H1 (cell line): ENCODE results near the gene ZSWIM6. TPM values are rescaled to one million over a fixed set of nuclear protein-coding genes. Genes with fewer than 3 reads are reported as not detected.

ENCODE experiments used
- CTCF ChIA-PET: fragments of 300-600 bp; sonication (Branson Sonifier 250); formaldehyde crosslinking; loops from one replicate; lab custom pipeline; 2021; ENCODE audit not compliant: partially characterized antibody; lab: Charles Lee
- POLR2A ChIA-PET: fragments of 300-600 bp; sonication (Branson Sonifier 250); formaldehyde crosslinking; loops from one replicate; lab custom pipeline; 2021; ENCODE audit warnings: inconsistent platforms; ENCODE audit not compliant: partially characterized antibody; lab: Charles Lee
- DNase-seq, 2 experiments: peaks; one replicate each; pipeline versions ENCODE4 v3.0.0 to v3.0.0-alpha.2; 2010 to 2022; ENCODE audit warnings: low spot score in 2 of 2, low read depth in 1 of 2, mixed read lengths in 1 of 2
- FAIRE-seq: peaks from 2 replicates; lab custom pipeline; 2011; peaks lifted over from hg19 to GRCh38; lab: Jason Lieb, UNC
- H2AFZ ChIP-seq: 2 replicates; pipeline ENCODE4 v1.8.1; 2012; ENCODE audit warnings: low read length, inconsistent platforms
- H2AK5ac ChIP-seq: 2 replicates; pipeline ENCODE4 v1.6.1; 2013; ENCODE audit warnings: low read depth, low read length
- H2BK120ac ChIP-seq: replicated peaks from 2 replicates; pipeline ENCODE3; 2013; ENCODE audit warnings: low read depth, low read length, inconsistent platforms
- H2BK12ac ChIP-seq: 2 replicates; pipeline ENCODE4 v1.6.1; 2013; ENCODE audit warnings: low read depth, low read length
- H2BK15ac ChIP-seq: 2 replicates; pipeline ENCODE4 v1.6.1; 2013; ENCODE audit warnings: low read length
- H2BK20ac ChIP-seq: 2 replicates; pipeline ENCODE4 v1.6.1; 2013; ENCODE audit warnings: low read length
- H2BK5ac ChIP-seq: 2 replicates; pipeline ENCODE4 v1.6.1; 2013; ENCODE audit warnings: low read depth, low read length
- H3K14ac ChIP-seq: 2 replicates; pipeline ENCODE4 v1.6.1; 2013; ENCODE audit warnings: inconsistent platforms; ENCODE audit not compliant: insufficient read length
- H3K18ac ChIP-seq: 2 replicates; pipeline ENCODE4 v1.6.1; 2013; ENCODE audit warnings: low read length; ENCODE audit errors: extremely low read depth
- H3K23ac ChIP-seq: 2 replicates; pipeline ENCODE4 v1.6.1; 2013; ENCODE audit warnings: inconsistent platforms; ENCODE audit not compliant: insufficient read length
- H3K23me2 ChIP-seq: 2 replicates; pipeline ENCODE4 v1.6.1; 2013; ENCODE audit warnings: low read depth, low read length
- H3K27ac ChIP-seq: 2 replicates; pipeline ENCODE4 v1.6.1; 2011; ENCODE audit warnings: low read depth, low read length, inconsistent platforms
- H3K27me3 ChIP-seq, 4 experiments: replicated peaks in 1 of 4; 1 replicate in 1 of 4; 2 replicates in 3 of 4; pipeline versions ENCODE4 v1.6.1 to v1.8.1; 2011 to 2013; ENCODE audit warnings: low read length in 3 of 4, mild to moderate bottlenecking in 3 of 4, inconsistent platforms in 2 of 4, mixed read lengths in 2 of 4, moderate library complexity in 1 of 4; ENCODE audit not compliant: control insufficient read depth in 3 of 4, insufficient read depth in 3 of 4; ENCODE audit errors: extremely low read depth in 1 of 4
- H3K36me3 ChIP-seq, 4 experiments: 2 replicates each; pipeline versions ENCODE4 v1.6.1 to v1.8.1; 2011 to 2013; ENCODE audit warnings: mild to moderate bottlenecking in 4 of 4, low read length in 3 of 4, moderate library complexity in 2 of 4, control low read depth in 1 of 4, inconsistent platforms in 1 of 4; ENCODE audit not compliant: insufficient read depth in 4 of 4, control insufficient read depth in 2 of 4
- H3K4ac ChIP-seq: replicated peaks from 2 replicates; pipeline ENCODE3; 2013; ENCODE audit warnings: low read length, low read depth, mixed read lengths, inconsistent platforms; ENCODE audit not compliant: insufficient read length
- H3K4me1 ChIP-seq, 4 experiments: replicated peaks in 1 of 4; 1 replicate in 1 of 4; 2 replicates in 3 of 4; pipeline versions ENCODE4 v1.6.1 to v1.8.1; 2011 to 2013; ENCODE audit warnings: low read length in 3 of 4, inconsistent platforms in 2 of 4, mixed read lengths in 1 of 4; ENCODE audit not compliant: insufficient read depth in 4 of 4, control insufficient read depth in 3 of 4
- H3K4me2 ChIP-seq, 2 experiments: 2 replicates each; pipeline versions ENCODE4 v1.6.1 to v1.8.1; 2011 to 2013; ENCODE audit warnings: low read depth in 2 of 2, low read length in 2 of 2, control low read depth in 1 of 2, inconsistent platforms in 1 of 2, mild to moderate bottlenecking in 1 of 2; ENCODE audit not compliant: insufficient read depth in 1 of 2
- H3K4me3 ChIP-seq, 4 experiments: fragments of 200-600, 300-600 bp in 1 of 4; sonication (generic), shearing (Covaris generic), sonication (Bioruptor Twin) in 1 of 4; 2 replicates each; pipeline versions ENCODE4 v1.5.1 to v1.8.1; 2011 to 2016; ENCODE audit warnings: low read length in 4 of 4, low read depth in 3 of 4, control low read depth in 2 of 4, inconsistent platforms in 2 of 4, mild to moderate bottlenecking in 2 of 4, mixed read lengths in 1 of 4, moderate library complexity in 1 of 4; ENCODE audit not compliant: insufficient read depth in 2 of 4; ENCODE audit errors: extremely low read depth in 1 of 4
- H3K56ac ChIP-seq: replicated peaks from 2 replicates; pipeline ENCODE3; 2013; ENCODE audit warnings: low read depth, mild to moderate bottlenecking, mixed read lengths, low read length, inconsistent platforms; ENCODE audit not compliant: insufficient read length
- H3K79me1 ChIP-seq: 2 replicates; pipeline ENCODE4 v1.6.1; 2013; ENCODE audit warnings: low read depth, low read length, control low read depth
- H3K79me2 ChIP-seq, 2 experiments: 2 replicates each; pipeline versions ENCODE4 v1.6.1 to v1.8.1; 2012 to 2013; ENCODE audit warnings: low read length in 2 of 2, mild to moderate bottlenecking in 2 of 2, inconsistent platforms in 1 of 2; ENCODE audit not compliant: insufficient read depth in 2 of 2, control insufficient read depth in 1 of 2
- H3K9ac ChIP-seq, 4 experiments: replicated peaks in 1 of 4; 1 replicate in 1 of 4; 2 replicates in 3 of 4; pipeline versions ENCODE4 v1.6.1 to v1.8.1; 2011 to 2013; ENCODE audit warnings: low read depth in 3 of 4, low read length in 3 of 4, control low read depth in 2 of 4, mild to moderate bottlenecking in 2 of 4, moderate library complexity in 2 of 4, inconsistent platforms in 1 of 4; ENCODE audit errors: extremely low read depth in 1 of 4
- H3K9me3 ChIP-seq, 2 experiments: 2 replicates each; pipeline versions ENCODE4 v1.6.1 to v1.8.1; 2012 to 2013; ENCODE audit warnings: mild to moderate bottlenecking in 2 of 2, moderate library complexity in 2 of 2, control low read depth in 1 of 2, inconsistent platforms in 1 of 2, low read depth in 1 of 2, low read length in 1 of 2, mixed read lengths in 1 of 2; ENCODE audit not compliant: insufficient read depth in 2 of 2
- H4K20me1 ChIP-seq, 2 experiments: replicated peaks in 1 of 2; 2 replicates each; pipeline versions ENCODE3 to v1.8.1; 2011 to 2013; ENCODE audit warnings: inconsistent platforms in 2 of 2, low read length in 2 of 2, mild to moderate bottlenecking in 1 of 2; ENCODE audit not compliant: insufficient read depth in 2 of 2, control insufficient read depth in 1 of 2
- H4K5ac ChIP-seq: 2 replicates; pipeline ENCODE4 v1.6.1; 2013; ENCODE audit warnings: low read length, low read depth, mixed read lengths, inconsistent platforms; ENCODE audit not compliant: insufficient read length
- H4K8ac ChIP-seq: 2 replicates; pipeline ENCODE4 v1.8.0; 2013; ENCODE audit warnings: mild to moderate bottlenecking, moderate library complexity, low read length, inconsistent platforms; ENCODE audit not compliant: insufficient read depth; ENCODE audit errors: extremely low read depth
- H4K91ac ChIP-seq: replicated peaks from 2 replicates; pipeline ENCODE3; 2013; ENCODE audit warnings: low read length, mixed read lengths, inconsistent platforms; ENCODE audit not compliant: insufficient read length
- BCL11A ChIP-seq, 2 experiments: IDR thresholded peaks; one replicate each; pipeline ENCODE4 v1.6.1; 2011; ENCODE audit warnings: low read depth in 2 of 2, low read length in 2 of 2, mild to moderate bottlenecking in 2 of 2
- CEBPB ChIP-seq: IDR thresholded peaks from 2 replicates; pipeline ENCODE4 v1.6.1; 2012; ENCODE audit warnings: low read depth, low read length
- CHD2 ChIP-seq: IDR thresholded peaks from 2 replicates; pipeline ENCODE4 v1.6.1; 2012; ENCODE audit warnings: low read length, improper control_type of control experiment
- EP300 ChIP-seq, 2 experiments: IDR thresholded peaks; 1 replicate in 1 of 2; 2 replicates in 1 of 2; pipeline ENCODE4 v1.6.1; 2011 to 2012; ENCODE audit warnings: low read depth in 2 of 2, low read length in 2 of 2, mild to moderate bottlenecking in 2 of 2, borderline replicate concordance in 1 of 2, inconsistent platforms in 1 of 2, moderate library complexity in 1 of 2
- FOSL1 ChIP-seq: IDR thresholded peaks from 2 replicates; pipeline ENCODE4 v1.6.1; 2011; ENCODE audit warnings: mild to moderate bottlenecking, low read depth, low read length, moderate library complexity; ENCODE audit not compliant: insufficient read depth
- HDAC6 ChIP-seq: IDR thresholded peaks from one replicate; pipeline ENCODE4 v1.7.1; 2012; ENCODE audit warnings: low read depth, mild to moderate bottlenecking, inconsistent platforms, low read length, moderate library complexity
- JUND ChIP-seq: IDR thresholded peaks from 2 replicates; pipeline ENCODE4 v1.6.1; 2011; ENCODE audit warnings: mild to moderate bottlenecking, improper control_type of control experiment, low read length
- SUZ12 ChIP-seq: fragments of 200-600 bp; sonication (generic); IDR thresholded peaks from 2 replicates; pipeline ENCODE4 v1.6.1; 2012; ENCODE audit warnings: mild to moderate bottlenecking, inconsistent platforms, low read length, moderate library complexity, mixed read lengths
- ZNF274 ChIP-seq: IDR thresholded peaks from 2 replicates; pipeline ENCODE4 v1.7.0; 2012; ENCODE audit warnings: low read length, borderline replicate concordance; ENCODE audit errors: extremely low read depth
- WGBS, 2 experiments: shearing (Covaris generic) in 1 of 2; methylation state at CpG; one replicate each; pipeline versions ENCODE4 v1.1.6 to v1.1.7; 2013 to 2015; ENCODE audit warnings: low lambda C conversion rate in 2 of 2, mixed read lengths in 2 of 2, inconsistent platforms in 1 of 2, low coverage in 1 of 2, missing lambda C conversion rate in 1 of 2; ENCODE audit not compliant: insufficient replicate concordance in 2 of 2, insufficient coverage in 1 of 2, insufficient read length in 1 of 2; ENCODE audit errors: extremely low coverage in 1 of 2, missing lambda C conversion rate in 1 of 2; 5-methylcytosine and 5-hydroxymethylcytosine counted together
- polyA plus RNA-seq, 7 experiments: library from polyadenylated mRNA; depleted of rRNA in 3 of 7; stranded (reverse) in 5 of 7; unstranded in 2 of 7; fragments of >200 nt in 5 of 7; fragments of 200-250 nt in 2 of 7; gene quantifications; 1 replicate in 5 of 7; 2 replicates in 1 of 7; 4 replicates in 1 of 7; pipeline versions ENCODE4 v1.2.1 to v1.2.3, GENCODE V29; 2011 to 2013; ENCODE audit warnings: missing spikeins in 2 of 7, mixed read lengths in 2 of 7
- total RNA-seq: library from RNA; stranded (reverse); fragmentation: NEBNext Ultra II Directional; extraction: Animal tissue kit (Norgen Biotek cat#: 25700); gene quantifications from 2 replicates; pipeline ENCODE4 v1.2.1, GENCODE V29; 2021

ZSWIM6 gene
- total and polyA plus RNA-seq, 2 of the 8 experiments (the other 6 are each of a cell fraction or from before 2014, with no cell fraction given) = 7.9 to 12.4 TPM

- Histone ChIP-seq H3K79me1 (no peaks in the 10 kb centered on the region), H3K14ac (no peak overlapping the region), H4K8ac (no peak overlapping the region), H3K4ac (no peak overlapping the region), H2BK120ac (no peak overlapping the region), H4K5ac (no peak overlapping the region), H3K79me2 (peaks cover 0 to 8% of the 10 kb centered on the region in 2 experiments; a peak in 1 of 4 replicates), H2BK20ac (no peak overlapping the region), H2BK12ac (no peak overlapping the region; the same call in 1 of the 2 replicates), H3K27me3 (peaks cover 18 to 58% (median 37%) of the 10 kb centered on the region in 4 experiments), H3K56ac (no peak overlapping the region), H2AFZ (no peak overlapping the region), H3K4me1 (peaks cover 3 to 16% (median 9%) of the 10 kb centered on the region in 4 experiments; a peak in 6 of 7 replicates), H2BK5ac (no peak overlapping the region), H3K4me2 (peak overlapping the region; percentile 69 to 97), H3K23me2 (peaks cover 13% of the 10 kb centered on the region; the same call in 1 of the 2 replicates), H3K18ac (no peak overlapping the region), H2AK5ac (no peak overlapping the region), H4K20me1 (peaks cover 14 to 22% of the 10 kb centered on the region in 2 experiments), H4K91ac (no peak overlapping the region), H3K9me3 (no peaks in the 10 kb centered on the region), H3K36me3 (no peaks in the 10 kb centered on the region), H3K4me3 (peak overlapping the region; percentile 7 to 80 (median 78); a peak in 5 of 8 replicates), H3K9ac (no peak overlapping the region), H3K27ac (no peak overlapping the region), H3K23ac (no peak overlapping the region), H2BK15ac (no peak overlapping the region)
- WGBS, 2 experiments = 19% methylated on average over 9 of the region's 10 CpGs; no CpG with 5 or more reads in 1 of the 2 experiments
- CTCF ChIA-PET = interaction anchor here (0.7 to 2.5 kb wide), 5 partner anchors 9 to 294 kb away, joined by 3 to 9 read pairs (median 8); no protein-coding TSS in a partner anchor
- no peak for FAIRE-seq
- POLR2A ChIA-PET = interaction anchor here (0.6 to 2.4 kb wide), 4 partner anchors 8 to 603 kb away, joined by 3 to 20 read pairs (median 4); partner anchors contain the start of gene ELOVL7
- DNase-seq = no peak
- TF ChIP-seq FOSL1 = no peak
- no peak for TF ChIP-seq CEBPB
- no peak for TF ChIP-seq JUND
- no peak for TF ChIP-seq EP300 (IDR thresholded peaks at IDR 0.05; ENCODE audit: borderline replicate concordance in 1 of 2, low read depth in 2 of 2, low read length in 2 of 2)
- no peak for TF ChIP-seq CHD2
- TF ChIP-seq BCL11A (IDR thresholded peaks at IDR 0.05; ENCODE audit: low read depth in 2 of 2, low read length in 2 of 2) = no peak
- no peak for TF ChIP-seq HDAC6
- no peak for TF ChIP-seq ZNF274
- no peak for TF ChIP-seq SUZ12
Measured at GRCh38 chr5:61329550-61330128, 2.4 kb upstream of the ZSWIM6 start.
